HG03469 (cell line): ENCODE results near the gene KRTAP19-2.
"Not testable (repeated sequence)": the region's sequence is repeated elsewhere in the genome, so short reads cannot be mapped to it uniquely, and the experiment has no call there.

Experiments
- ATAC-seq: cut with Tn5 transposase; IDR thresholded peaks from one replicate; pipeline ENCODE4 v1.9.1; 2021; ENCODE audit warnings: mild to moderate bottlenecking, moderate library complexity, moderate number of reproducible peaks; ENCODE audit not compliant: unreplicated experiment

The KRTAP19-2 gene, protein sequence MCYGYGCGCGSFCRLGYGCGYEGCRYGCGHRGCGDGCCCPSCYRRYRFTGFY

DNA sequence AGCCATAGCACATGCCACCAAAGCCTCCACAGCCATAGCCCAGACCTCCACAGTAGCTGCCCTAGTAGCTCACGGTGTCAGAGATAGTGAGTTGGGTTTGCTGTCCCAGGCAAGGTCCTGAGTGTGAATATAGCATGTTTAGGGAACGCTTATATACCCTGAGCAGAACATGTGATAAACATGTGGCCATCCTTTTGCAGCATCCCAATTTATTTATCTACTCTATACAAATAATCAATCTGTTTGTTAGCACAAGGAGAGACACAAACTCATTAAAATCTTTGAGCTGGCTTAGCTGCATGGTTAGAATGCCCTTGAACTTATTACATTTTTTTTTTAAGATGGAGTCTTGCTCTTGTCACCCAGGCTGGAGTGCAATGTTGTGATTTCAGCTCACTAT is at the start of gene KRTAP19-2:
KRTAP19-2 (minus strand) TSS at position 101 of the 400 bp plus-strand sequence; CDS start at position 13, 88 bp downstream.
- no peak for ATAC-seq

DNA sequence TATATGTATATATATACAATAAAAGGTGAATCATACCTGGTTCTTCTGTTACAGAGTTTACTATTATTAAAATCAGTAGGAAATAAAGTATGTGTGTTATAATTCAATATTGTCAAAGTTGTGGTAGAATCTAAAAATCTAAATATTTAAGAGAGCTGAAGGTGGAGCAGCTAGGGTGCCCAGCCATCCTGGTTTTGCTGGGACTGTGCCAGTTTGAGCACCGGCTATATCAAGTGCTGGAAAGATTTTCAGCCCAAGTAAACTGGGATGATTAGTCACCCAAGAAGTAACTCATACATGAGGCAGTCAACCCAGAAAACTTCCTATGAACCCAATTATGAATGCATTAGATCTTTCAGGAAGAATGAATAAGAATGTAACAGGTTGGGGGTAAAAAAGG is 31.6 kb upstream of the KRTAP19-2 start:
- ATAC-seq: no peak

DNA sequence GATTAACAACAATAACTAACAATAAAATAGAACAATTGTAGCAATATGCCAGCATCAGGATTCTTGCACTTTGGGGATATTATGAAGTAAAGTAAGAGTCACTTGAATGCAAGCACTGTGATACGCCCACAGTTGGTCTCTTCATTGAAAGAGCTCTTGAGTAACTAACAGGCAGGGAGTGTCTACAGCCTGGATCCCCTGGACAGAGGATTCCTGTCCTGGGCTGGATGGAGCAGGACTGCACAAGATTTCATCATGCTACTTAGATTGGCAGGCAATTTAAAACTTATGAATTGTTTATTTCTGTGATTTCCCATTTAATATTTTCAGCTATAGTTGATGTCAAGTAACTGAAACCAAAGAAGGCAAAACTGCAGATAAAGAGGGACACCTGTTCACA is 28.4 kb upstream of the KRTAP19-2 start:
- no peak for ATAC-seq

DNA sequence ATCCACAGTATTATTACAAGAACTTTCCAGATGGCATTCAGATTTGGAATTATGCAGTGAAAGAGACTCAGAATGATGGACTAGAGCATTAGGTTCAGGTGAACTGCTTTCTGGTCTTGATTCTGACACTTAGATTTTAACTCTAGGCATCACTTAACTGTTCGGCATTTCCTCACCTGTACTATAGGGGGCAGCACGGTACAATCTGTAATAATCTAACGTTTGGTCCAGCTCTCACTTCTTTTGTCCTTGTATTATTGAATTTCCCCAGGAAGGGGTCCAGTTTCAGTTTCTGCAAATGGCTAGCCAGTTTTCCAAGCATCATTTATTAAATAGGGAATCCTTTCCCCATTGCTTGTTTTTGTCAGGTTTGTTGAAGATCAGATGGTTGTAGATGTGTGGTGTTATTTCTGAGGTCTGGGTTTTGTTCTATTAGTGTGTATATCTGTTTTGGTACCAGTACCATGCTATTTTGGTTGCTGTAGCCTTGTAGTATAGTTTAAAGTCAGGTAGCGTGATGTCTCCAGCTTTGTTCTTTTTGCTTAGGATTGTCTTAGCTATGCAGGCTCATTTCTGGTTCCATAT is 18.5 kb upstream of the KRTAP19-2 start:
- ATAC-seq: not testable (repeated sequence)

DNA sequence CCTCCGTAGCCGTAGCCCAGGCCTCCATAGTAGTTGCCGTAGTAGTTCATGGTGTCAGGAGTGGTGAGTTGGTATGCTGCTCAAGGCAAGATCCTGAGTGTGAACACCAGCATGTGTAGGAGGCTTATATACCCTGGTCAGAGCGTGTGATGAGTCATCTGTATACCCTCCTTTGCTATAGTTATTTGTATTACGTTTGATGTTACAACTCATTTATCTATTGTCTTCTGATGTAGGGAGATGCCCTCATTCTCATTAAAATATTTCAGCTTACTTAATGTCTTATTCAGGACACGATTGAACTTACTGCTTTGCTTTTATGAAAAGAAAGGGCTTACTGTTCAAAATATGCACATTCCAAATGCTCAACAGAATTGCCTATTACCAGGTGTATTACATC is 14.8 kb upstream of the KRTAP19-2 start, which contains the start of gene KRTAP19-5:
KRTAP19-5 (minus strand) TSS at position 101 of the 400 bp plus-strand sequence; CDS start at position 50, 51 bp downstream.
- no peak for ATAC-seq

DNA sequence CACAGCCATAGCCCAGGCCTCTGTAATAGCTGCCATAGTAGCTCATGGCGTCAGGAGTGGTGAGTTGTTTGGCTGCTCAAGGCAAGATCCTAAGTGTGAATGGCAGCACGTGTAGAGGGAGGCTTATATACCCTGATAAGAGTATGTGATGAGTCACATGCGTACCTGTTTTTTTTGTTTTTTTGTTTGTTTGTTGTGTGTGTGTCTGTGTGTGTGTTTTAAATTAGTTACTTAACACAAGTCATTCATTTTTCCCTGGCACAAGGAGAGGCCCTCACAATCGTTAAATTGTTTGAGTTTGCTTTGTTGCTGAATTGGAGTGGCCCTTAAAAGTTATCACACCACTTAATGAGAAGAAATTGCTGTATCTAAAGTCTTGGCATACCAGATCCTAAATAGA is 9.8 kb upstream of the KRTAP19-2 start, which contains the start of gene KRTAP19-4:
KRTAP19-4 (minus strand) TSS at position 101 of the 400 bp plus-strand sequence; CDS start at position 46, 55 bp downstream.
- ATAC-seq: no peak

DNA sequence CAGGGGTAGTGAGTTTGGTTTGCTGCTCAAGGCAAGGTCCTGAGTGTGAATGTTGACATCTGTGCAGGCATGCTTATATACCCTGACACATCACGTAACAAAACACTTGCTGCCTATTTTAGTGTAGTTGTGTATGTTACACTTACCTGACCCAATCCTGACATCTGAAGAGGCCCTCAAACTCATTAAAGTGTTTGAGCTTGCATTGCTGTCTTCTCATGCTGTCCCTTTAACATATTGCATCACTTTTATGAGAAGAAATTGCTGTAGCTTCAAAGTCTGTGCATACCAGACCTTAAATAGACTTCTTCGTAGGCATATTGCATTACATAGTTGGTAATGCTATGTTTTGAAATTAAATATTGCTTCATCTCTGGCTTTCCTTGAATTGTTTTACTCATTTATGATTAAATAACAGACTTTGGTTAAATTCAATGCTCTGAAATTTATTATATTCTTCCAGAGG is 4.8 kb upstream of the KRTAP19-2 start, which contains the start of gene KRTAP19-3:
KRTAP19-3 (minus strand) TSS at position 51 of the 466 bp plus-strand sequence. CDS start 56 bp downstream, outside the sequence.
- no peak for ATAC-seq

DNA sequence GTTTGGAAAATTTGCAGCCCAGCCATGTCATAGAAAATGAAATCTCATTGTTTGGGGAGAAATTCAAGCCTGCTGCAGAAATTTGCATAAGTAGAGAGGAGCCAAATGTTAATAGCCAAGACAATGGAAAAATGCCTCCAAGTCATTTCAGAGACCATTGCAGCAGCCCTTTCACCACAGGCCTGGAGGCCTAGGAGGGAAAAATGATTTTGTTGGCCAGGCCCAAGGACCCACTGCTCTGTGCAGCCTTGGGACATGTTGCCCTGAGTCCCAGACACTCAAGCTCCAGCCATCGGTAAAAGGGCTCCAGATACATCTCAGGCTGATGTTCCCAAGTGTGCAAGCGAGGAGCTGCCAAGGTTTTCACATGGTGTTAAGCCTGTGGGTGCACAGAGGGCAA is 1.1 kb downstream of the KRTAP19-2 start:
- no peak for ATAC-seq

DNA sequence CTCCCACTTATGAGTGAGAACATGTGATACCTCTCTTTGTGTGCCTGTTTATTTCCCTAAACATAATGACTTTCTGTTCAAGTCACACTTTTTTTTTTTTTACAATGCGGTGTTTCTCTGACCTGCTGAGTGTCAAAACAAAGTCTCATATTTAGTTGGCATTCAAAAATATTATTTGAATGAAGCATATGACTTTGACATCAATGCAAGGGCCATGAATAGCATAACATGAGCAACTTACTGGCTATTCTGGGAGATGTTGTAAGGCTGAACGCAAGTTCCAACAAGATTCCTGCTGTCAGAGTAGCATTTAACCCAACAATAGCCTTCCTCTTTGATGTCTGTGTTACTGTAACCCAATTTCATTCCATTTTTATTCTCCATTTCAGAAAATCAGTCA is 5.1 kb downstream of the KRTAP19-2 start:
- ATAC-seq: no peak

DNA sequence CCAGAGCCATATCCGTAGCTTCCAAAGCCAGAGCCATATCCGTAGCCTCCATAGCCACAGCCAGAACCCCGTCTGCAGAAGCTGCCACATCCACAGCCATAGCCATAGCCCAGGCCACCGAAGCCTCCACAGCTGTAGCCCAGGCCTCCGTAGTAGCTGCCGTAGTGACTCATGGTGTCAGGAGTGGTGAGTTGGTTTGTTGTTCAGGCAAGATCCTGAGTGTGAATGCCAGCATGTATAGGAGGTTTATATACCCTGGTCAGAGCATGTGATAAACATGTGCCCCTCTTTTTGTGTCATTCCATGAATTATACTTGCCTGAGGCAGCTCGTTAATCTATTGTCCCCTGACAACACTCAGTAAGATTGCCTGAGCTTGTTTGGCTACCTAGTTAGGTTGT is 7.1 kb downstream of the KRTAP19-2 start, which contains the start of gene KRTAP19-1:
KRTAP19-1 (minus strand) TSS at position 223 of the 400 bp plus-strand sequence; CDS start at position 173, 50 bp downstream.
- ATAC-seq: no peak

DNA sequence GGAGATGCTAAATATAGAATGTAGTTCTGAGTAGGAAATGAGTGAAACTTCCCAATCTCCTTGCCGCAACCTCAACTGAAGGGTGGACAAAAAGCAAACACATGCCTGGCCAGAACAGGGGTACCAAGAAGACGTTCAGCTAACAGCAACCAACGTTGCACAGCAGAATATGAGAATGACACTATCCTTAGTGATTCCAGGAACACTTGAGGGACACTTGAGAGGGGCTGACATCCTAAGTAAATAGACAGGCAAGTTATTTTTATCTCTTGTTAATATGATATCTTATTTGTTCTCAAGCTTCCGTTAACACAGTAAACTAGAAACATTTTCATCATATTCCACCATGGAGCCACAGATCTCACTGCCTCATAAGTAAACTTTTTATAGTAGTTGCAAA is 8.0 kb downstream of the KRTAP19-2 start:
- no peak for ATAC-seq

DNA sequence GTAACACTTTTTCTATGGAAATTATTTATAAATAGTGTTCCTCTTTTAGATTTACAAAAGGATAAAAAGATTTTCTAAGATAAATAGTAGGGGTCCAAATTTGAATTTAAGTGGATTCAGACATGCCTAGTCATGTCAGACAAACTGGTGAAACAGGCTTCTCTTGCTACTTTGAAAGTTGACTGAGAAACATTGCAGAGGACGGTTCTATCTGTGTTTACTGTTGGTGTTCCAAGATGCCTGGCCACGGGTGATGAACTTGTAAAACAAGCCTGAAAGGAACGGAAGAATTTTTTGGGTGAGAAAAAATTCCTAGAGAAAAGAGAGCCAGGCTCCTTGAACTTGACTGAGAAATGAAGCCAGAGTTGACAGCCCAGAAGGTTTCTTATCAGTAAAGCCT is 9.2 kb downstream of the KRTAP19-2 start:
- ATAC-seq: no peak

DNA sequence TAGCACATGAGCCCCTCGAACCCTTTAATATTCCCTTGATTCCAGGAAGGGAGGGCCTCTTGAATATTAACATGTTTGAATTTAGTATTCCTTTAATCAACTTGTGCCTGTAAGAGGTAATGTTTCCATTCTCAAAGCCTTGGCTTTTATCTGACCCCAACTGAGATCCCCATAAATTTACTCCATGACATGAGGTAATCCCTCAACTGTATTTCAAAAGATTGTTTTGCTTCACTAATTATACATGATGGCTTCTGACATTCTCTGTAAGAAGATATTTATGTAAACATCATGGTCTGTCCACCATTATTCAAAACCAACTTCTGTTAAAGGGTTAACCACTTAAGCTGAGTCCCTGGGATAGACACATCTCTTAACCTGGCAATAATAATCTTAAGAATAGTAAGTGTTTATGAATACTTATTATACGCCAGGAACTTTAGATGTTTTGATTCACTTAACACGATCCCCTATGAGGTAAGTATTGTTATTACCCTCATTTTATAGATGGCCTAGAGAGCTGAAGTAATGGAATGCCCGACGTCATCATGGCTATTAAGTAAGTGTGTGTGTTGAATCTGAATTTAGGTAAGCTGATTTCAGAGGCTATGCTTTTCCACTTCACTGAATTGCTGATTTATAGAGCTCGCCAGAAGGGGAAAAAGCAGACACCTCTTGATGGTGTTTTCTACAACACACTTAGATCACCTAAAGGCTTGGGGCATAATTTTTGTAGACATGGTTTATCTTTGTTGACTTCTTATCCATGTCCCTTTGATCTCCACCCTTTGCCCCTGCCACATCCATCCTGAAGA is 18.1 kb downstream of the KRTAP19-2 start:
- no peak for ATAC-seq

DNA sequence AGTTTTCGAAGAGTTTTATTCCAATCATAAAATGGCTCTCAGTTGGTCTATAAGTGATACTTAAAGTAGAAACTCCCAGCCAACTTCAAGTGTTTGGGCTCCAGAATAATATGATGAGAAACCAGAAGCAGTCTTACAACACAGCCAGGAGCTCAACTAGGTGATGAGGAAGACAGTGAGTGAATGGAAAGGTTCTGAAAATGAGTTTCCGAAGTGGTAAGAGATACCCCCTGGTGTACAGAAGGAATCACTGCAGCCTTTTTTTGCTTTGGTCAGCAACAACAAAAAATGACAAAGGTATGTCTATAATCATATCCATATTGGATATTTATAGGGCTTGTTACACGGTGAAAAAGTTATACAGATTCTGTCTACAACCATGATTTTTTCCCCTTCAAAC is 23.5 kb downstream of the KRTAP19-2 start:
- no peak for ATAC-seq

DNA sequence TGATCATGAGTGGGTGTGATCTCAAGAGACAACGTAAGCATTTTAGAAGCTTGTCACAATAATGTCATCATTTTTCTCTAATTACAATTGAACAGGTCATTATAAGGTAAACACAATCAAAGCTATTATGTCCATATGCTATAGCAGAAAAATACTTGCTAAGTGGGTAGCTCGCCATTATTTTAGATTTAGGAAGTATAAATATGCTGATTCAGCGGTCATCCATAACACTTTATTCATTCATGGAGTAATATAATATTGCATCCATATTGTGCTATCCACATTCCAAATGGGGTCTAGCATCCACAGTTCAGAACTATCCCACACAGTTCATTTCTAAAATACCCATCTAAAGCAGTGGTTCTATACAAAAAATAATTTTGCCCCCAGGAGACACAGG is 38.7 kb downstream of the KRTAP19-2 start:
- ATAC-seq: no peak

DNA sequence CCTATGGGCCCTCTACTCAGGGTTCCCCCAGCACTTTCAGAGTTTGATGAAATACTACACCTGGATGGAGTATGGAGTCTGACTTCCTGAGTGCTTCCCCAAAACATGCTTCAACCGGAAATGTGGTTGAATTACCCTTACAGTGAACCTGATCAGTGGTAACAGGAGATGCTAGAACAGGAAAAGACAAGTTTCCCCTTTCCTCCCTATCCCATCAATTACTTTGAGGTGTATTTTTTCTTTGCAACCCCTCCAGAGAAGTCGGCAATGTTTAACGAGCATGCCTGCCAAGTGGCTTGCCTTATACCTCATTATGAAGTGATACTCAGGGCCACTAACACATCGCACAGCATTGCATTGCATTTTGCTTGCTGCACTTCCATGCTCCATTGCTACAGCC is 40.2 kb downstream of the KRTAP19-2 start:
- ATAC-seq: no peak

DNA sequence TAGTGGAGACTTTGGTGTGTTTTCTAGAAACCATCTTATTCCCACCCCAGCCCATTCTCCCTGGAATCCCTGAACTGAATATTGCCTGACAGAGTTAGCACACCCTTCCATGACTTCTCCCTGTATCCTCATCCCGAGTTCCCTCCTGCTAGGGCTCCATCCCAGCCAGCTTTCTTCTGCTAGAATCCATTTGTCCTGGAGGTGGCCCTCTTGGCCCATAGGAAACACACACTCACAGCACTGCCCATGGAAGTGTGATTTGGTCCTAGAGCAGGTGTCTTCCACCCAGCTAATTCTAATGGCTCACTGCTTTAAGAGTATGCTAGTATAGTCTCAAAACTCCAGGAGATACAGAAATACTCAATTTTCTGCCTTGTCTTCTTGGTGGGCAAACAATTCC is 43.0 kb downstream of the KRTAP19-2 start:
- no peak for ATAC-seq

DNA sequence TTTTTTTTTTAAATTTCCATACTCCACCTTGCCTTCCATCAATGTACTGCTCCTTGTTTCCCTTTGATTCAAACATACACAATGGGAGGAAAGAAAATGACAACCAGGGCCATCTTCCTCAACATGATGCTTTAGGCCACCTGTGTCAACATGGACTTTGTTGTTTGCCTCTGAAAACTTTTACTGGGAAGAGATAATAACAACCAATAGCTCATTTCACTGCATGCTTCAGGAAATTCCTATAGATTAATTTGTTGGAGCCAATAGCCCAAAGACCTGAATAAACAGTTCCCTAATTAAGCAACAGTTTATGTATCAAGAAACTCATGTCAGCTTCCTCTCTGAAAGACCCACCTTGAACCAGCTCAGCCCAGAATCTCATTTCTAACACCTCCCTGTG is 44.0 kb downstream of the KRTAP19-2 start:
- no peak for ATAC-seq

DNA sequence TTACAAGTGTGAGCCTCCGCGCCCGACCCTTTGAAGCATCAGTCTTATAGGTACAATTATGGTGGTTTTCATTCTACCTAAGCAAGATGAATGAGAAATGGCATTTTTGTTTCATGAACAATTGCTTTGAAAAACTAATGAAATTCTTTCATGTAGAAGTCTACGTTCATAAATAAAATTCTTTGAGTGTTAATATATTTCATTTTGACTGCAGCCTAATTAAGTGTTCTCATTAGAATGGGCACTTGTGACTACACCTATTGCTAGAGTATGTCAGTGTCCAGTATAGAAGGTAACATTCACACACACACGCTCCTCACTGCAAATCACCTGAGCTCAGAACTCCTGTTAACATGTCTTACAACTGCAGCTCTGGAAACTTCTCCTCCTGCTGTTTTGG is 47.3 kb downstream of the KRTAP19-2 start, which contains the start of gene KRTAP15-1:
KRTAP15-1 (plus strand) TSS at position 301 of the 400 bp plus-strand sequence; CDS start at position 354, 53 bp downstream.
- no peak for ATAC-seq
